Neural crest cell (in vitro differentiated cells): ENCODE results near the gene ADGRV1. TPM values are rescaled to one million over a fixed set of nuclear protein-coding genes. Genes with fewer than 3 reads are reported as not detected.

ENCODE experiments used
- DNase-seq: peaks from one replicate; pipeline ENCODE4 v3.0.0; 2021; ENCODE audit warnings: low read depth, mixed read lengths, low spot score
- H3K27ac Mint-ChIP-seq: one replicate; pipeline ENCODE4 v1.8.0; 2021; ENCODE audit warnings: mild to moderate bottlenecking, mixed read lengths; ENCODE audit not compliant: unreplicated experiment
- H3K27me3 Mint-ChIP-seq: 2 replicates; pipeline ENCODE4 v1.8.0; 2021; ENCODE audit warnings: low read depth, mild to moderate bottlenecking, mixed read lengths
- H3K36me3 Mint-ChIP-seq: 2 replicates; pipeline ENCODE4 v1.8.0; 2021; ENCODE audit warnings: low read depth, mild to moderate bottlenecking, mixed read lengths
- H3K4me1 Mint-ChIP-seq: 2 replicates; pipeline ENCODE4 v1.8.0; 2021; ENCODE audit warnings: mixed read lengths
- H3K4me3 Mint-ChIP-seq: one replicate; pipeline ENCODE4 v1.8.0; 2021; ENCODE audit warnings: mild to moderate bottlenecking, mixed read lengths
- H3K9me3 Mint-ChIP-seq: 2 replicates; pipeline ENCODE4 v1.8.0; 2021; ENCODE audit warnings: mixed read lengths
- total RNA-seq: library from RNA; stranded (reverse); gene quantifications from 2 replicates; pipeline ENCODE4 v1.2.1, GENCODE V29; 2021
- TF ChIP-seq, protein P1 (sequence below): fragments of 200-600 bp; sonication (generic); conservative IDR thresholded peaks from 2 replicates; pipeline ENCODE4 v1.5.0; 2021; ENCODE audit warnings: antibody characterized with exemption, mild to moderate bottlenecking

The ADGRV1 gene
- total RNA-seq, 1 donor from 2014 or later = 43.4 TPM

DNA sequence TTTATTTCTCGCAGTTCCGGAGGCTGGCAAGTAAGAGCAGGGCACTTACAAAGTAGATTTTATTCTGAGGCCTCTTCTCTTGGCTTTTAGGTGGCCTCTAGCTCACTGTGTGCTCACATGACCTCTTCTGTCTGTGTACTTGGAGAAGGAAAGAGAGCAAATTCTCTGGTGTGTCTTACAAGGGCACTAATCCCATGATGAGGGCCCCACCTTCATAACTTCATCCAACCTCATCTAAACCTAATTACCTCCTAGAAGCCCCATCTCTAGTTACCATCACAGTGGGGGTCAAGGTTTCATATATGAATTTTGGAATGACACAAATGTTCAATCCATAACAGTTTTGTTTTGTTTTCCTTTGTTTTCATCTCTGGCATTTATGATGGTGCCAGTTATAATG, 376.1 kb downstream of the ADGRV1 start:
- Mint-ChIP-seq H3K27me3 (no peaks in the 10 kb centered on the region), H3K36me3 (no peaks in the 10 kb centered on the region), H3K27ac (no peak overlapping the region), H3K9me3 (no peaks in the 10 kb centered on the region), H3K4me3 (no peak overlapping the region), H3K4me1 (peaks cover 21% of the 10 kb centered on the region)
- no peak for DNase-seq
- TF ChIP-seq, protein P1, sequence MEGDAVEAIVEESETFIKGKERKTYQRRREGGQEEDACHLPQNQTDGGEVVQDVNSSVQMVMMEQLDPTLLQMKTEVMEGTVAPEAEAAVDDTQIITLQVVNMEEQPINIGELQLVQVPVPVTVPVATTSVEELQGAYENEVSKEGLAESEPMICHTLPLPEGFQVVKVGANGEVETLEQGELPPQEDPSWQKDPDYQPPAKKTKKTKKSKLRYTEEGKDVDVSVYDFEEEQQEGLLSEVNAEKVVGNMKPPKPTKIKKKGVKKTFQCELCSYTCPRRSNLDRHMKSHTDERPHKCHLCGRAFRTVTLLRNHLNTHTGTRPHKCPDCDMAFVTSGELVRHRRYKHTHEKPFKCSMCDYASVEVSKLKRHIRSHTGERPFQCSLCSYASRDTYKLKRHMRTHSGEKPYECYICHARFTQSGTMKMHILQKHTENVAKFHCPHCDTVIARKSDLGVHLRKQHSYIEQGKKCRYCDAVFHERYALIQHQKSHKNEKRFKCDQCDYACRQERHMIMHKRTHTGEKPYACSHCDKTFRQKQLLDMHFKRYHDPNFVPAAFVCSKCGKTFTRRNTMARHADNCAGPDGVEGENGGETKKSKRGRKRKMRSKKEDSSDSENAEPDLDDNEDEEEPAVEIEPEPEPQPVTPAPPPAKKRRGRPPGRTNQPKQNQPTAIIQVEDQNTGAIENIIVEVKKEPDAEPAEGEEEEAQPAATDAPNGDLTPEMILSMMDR = no peak

DNA sequence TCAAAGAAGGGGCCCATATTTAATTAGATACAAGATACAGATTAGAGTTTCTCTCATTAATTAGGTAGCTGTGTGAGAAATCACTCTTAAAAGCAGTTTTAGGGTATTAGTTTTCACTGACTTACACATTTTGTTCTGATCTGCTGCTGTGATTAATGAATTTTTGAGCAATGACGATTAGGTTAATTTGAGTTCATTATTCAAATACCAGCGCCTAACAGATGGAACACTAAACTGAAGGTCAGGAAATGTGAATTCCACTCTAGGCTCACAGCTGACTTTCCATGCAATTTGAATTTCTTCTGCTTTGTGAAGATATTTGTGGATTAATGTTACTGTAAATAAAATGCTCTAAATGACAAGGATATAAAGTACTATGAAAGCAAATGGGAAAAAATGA, 380.6 kb downstream of the ADGRV1 start:
- H3K27ac Mint-ChIP-seq = no peak overlapping the region
- peaks cover 2% of the 10 kb centered on the region for H3K36me3 Mint-ChIP-seq
- no peaks in the 10 kb centered on the region for H3K27me3 Mint-ChIP-seq
- H3K9me3 Mint-ChIP-seq = no peaks in the 10 kb centered on the region
- TF ChIP-seq, protein P1 = no peak
- H3K4me1 Mint-ChIP-seq = peaks cover 19% of the 10 kb centered on the region
- H3K4me3 Mint-ChIP-seq = no peak overlapping the region
- DNase-seq = no peak

DNA sequence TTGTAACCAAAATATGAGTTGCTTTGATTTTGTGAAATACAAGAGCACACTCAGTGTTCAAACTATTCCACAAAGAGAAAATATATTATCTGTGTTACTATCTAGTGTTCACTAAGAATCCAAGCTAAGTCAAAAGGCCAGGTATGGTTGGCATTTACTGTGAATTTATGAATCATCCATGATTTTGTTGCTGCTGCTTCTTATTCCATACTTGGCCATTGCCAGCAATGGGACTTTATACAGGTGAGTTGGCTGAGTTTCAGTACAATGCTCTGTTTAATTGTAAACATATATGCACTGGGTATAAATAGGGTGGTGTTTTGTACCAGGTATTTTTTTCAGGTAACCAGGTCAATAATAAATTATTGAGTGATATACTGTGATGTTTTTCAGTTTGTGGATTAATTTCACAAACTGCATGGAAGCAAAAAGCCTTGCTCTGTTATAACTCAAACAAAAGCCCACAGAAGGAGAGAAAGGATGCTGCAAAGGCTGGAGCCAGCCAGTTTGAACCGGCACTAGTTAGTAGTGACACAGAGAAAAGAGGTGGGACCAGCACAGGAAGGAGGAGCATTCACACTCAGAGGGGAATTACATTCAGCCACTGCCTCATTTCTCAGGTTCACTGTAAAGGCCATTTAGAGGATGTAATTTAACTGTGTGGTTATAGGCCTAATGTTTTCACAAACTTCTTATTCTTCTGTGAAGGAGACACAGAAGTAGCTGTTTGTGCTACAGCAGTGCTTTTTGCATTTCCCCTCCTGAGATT, 381.8 kb downstream of the ADGRV1 start:
- H3K36me3 Mint-ChIP-seq = peaks cover 6% of the 10 kb centered on the region
- no peak overlapping the region for H3K4me3 Mint-ChIP-seq
- H3K9me3 Mint-ChIP-seq = peaks cover 1% of the 10 kb centered on the region
- TF ChIP-seq, protein P1 = no peak
- H3K4me1 Mint-ChIP-seq = peaks cover 19% of the 10 kb centered on the region
- peak overlapping the region; percentile 90 for H3K27ac Mint-ChIP-seq
- peak; percentile 5 for DNase-seq
- no peaks in the 10 kb centered on the region for H3K27me3 Mint-ChIP-seq

DNA sequence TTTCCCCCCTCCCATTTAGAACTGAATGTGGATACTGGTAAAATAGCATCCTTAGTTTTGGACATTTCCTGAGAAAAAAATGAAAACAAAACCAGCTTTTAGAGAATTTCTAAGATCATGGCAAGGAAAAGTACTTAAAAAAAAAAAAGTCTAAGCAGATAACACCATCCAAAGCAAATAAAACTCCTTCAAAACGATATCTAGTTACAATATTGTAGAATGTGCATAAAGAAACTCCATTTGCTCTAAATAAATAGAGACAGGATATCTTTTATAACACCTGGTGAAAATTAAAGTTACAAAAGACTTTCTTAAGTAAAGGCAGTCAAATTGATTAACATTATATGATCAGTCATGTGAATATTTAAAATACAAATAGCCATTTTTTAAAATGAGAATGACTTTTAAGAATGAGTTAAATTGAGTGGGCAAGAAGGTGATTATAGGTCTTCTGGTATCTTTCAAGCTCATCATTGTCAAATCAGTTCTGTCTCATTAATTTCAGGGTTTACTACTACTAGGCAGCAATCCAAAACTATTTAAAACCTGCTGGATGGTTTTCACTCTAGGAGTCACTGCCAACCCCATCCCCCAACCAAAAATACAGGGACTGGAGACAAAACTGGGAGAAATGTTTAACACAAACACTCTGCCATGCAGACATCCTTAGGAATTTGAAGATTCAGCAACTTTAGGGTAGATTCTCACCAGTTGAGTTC, 382.6 kb downstream of the ADGRV1 start:
- Mint-ChIP-seq H3K36me3 (peaks cover 8% of the 10 kb centered on the region), H3K4me1 (peaks cover 19% of the 10 kb centered on the region), H3K27ac (peak overlapping the region; percentile 90), H3K9me3 (peaks cover 6% of the 10 kb centered on the region), H3K4me3 (no peak overlapping the region), H3K27me3 (no peaks in the 10 kb centered on the region)
- TF ChIP-seq, protein P1 = no peak
- DNase-seq = no peak

DNA sequence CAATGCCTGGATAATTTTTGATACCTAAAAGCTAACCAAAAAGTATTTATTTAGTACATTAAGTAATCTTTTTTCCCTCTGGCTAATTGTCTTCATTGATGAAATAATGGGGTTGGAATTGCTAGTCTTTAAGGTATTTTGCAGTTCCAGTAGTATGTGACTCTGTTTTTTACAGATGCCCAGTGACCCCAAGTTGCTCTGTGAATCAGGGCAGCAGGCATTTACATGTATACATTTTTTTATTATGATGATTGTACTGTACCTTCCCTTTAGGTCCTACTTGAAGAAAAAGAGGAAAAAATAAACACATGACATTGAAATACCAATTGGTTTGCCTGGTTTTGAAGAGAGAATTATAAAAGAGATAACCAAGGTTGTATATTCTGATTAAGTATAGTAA, 385.5 kb downstream of the ADGRV1 start:
- DNase-seq = no peak
- Mint-ChIP-seq H3K4me3 (no peak overlapping the region), H3K27me3 (no peaks in the 10 kb centered on the region), H3K27ac (no peak overlapping the region), H3K4me1 (peaks cover 19% of the 10 kb centered on the region), H3K36me3 (peaks cover 8% of the 10 kb centered on the region), H3K9me3 (peaks cover 6% of the 10 kb centered on the region)
- TF ChIP-seq, protein P1 = no peak
